H9 (cell line): Measurements from ENCODE around the gene ZNF709. TPM values are rescaled to one million over a fixed set of nuclear protein-coding genes. Genes with fewer than 3 reads are reported as not detected.
A peak's percentile ranks its signal among the peaks of the same experiment; 100 is the strongest.

Experiments
- DNase-seq: peaks from one replicate; pipeline ENCODE4 v3.0.0-alpha.2; 2017
- H2AFZ ChIP-seq: one replicate; pipeline ENCODE4 v1.6.1; 2013; ENCODE audit warnings: mild to moderate bottlenecking, low read length, control low read depth, moderate library complexity
- H2AK5ac ChIP-seq: 2 replicates; pipeline ENCODE4 v1.6.1; 2013; ENCODE audit warnings: low read length, control low read depth, mixed read lengths; ENCODE audit not compliant: insufficient read length
- H2BK120ac ChIP-seq: one replicate; pipeline ENCODE4 v1.6.1; 2013; ENCODE audit warnings: low read depth, mild to moderate bottlenecking, low read length, control low read depth, inconsistent platforms; ENCODE audit not compliant: poor library complexity, severe bottlenecking
- H2BK12ac ChIP-seq: 2 replicates; pipeline ENCODE4 v1.6.1; 2013; ENCODE audit warnings: low read length, control low read depth, mixed read lengths, low read depth; ENCODE audit not compliant: insufficient read length
- H2BK15ac ChIP-seq: 2 replicates; pipeline ENCODE4 v1.6.1; 2013; ENCODE audit warnings: low read depth, low read length, control low read depth
- H2BK20ac ChIP-seq: one replicate; pipeline ENCODE4 v1.6.1; 2013; ENCODE audit warnings: low read depth, mild to moderate bottlenecking, low read length, control low read depth, inconsistent platforms; ENCODE audit not compliant: poor library complexity, severe bottlenecking
- H2BK5ac ChIP-seq: 2 replicates; pipeline ENCODE4 v1.6.1; 2013; ENCODE audit warnings: low read length, control low read depth, mixed read lengths; ENCODE audit not compliant: insufficient read length
- H3K14ac ChIP-seq: 2 replicates; pipeline ENCODE4 v1.6.1; 2013; ENCODE audit warnings: low read length, control low read depth; ENCODE audit not compliant: insufficient read depth
- H3K18ac ChIP-seq: 2 replicates; pipeline ENCODE4 v1.6.1; 2013; ENCODE audit warnings: low read depth, mild to moderate bottlenecking, mixed read lengths, low read length, control low read depth; ENCODE audit not compliant: insufficient read length
- H3K23ac ChIP-seq: 2 replicates; pipeline ENCODE4 v1.6.1; 2013; ENCODE audit warnings: low read length, control low read depth, mixed read lengths, low read depth; ENCODE audit not compliant: insufficient read length
- H3K23me2 ChIP-seq: 2 replicates; pipeline ENCODE4 v1.6.1; 2013; ENCODE audit warnings: low read depth, mild to moderate bottlenecking, mixed read lengths, low read length, control low read depth; ENCODE audit not compliant: insufficient read length, poor library complexity, severe bottlenecking
- H3K27ac ChIP-seq: 2 replicates; pipeline ENCODE4 v1.5.1; 2013; ENCODE audit warnings: low read length, control low read depth, mixed read lengths, low read depth; ENCODE audit not compliant: insufficient read length
- H3K27me3 ChIP-seq: 2 replicates; pipeline ENCODE4 v1.6.1; 2013; ENCODE audit warnings: low read length, control low read depth, inconsistent platforms; ENCODE audit not compliant: insufficient read depth
- H3K4ac ChIP-seq: 2 replicates; pipeline ENCODE4 v1.6.1; 2013; ENCODE audit warnings: low read depth, mild to moderate bottlenecking, control low read depth, inconsistent platforms, low read length, moderate library complexity
- H3K4me1 ChIP-seq: 2 replicates; pipeline ENCODE4 v1.6.1; 2013; ENCODE audit warnings: low read length, control low read depth, inconsistent platforms; ENCODE audit not compliant: insufficient read depth
- H3K4me2 ChIP-seq: 2 replicates; pipeline ENCODE4 v1.6.1; 2013; ENCODE audit warnings: low read length, control low read depth, mixed read lengths; ENCODE audit not compliant: insufficient read length, insufficient read depth
- H3K56ac ChIP-seq: 2 replicates; pipeline ENCODE4 v1.6.1; 2013; ENCODE audit warnings: low read depth, mild to moderate bottlenecking, mixed read lengths, low read length, control low read depth; ENCODE audit not compliant: insufficient read length
- H3K79me1 ChIP-seq: 2 replicates; pipeline ENCODE4 v1.6.1; 2013; ENCODE audit warnings: low read depth, mild to moderate bottlenecking, moderate library complexity, low read length, control low read depth, inconsistent platforms; ENCODE audit not compliant: insufficient read depth, poor library complexity, severe bottlenecking
- H3K79me2 ChIP-seq: 2 replicates; pipeline ENCODE4 v1.6.1; 2013; ENCODE audit warnings: low read length, control low read depth, inconsistent platforms; ENCODE audit not compliant: insufficient read depth
- H3K9ac ChIP-seq: 2 replicates; pipeline ENCODE4 v1.6.1; 2013; ENCODE audit warnings: low read length, control low read depth, mixed read lengths; ENCODE audit not compliant: insufficient read length; ENCODE audit errors: extremely low read depth
- H3K9me3 ChIP-seq: one replicate; pipeline ENCODE4 v1.6.1; 2013; ENCODE audit warnings: low read depth, low read length, inconsistent platforms; ENCODE audit not compliant: control insufficient read depth
- H3T11ph ChIP-seq: one replicate; pipeline ENCODE4 v1.6.1; 2013; ENCODE audit warnings: mild to moderate bottlenecking, low read length, control low read depth, inconsistent platforms
- H4K20me1 ChIP-seq: one replicate; pipeline ENCODE4 v1.6.1; 2013; ENCODE audit not compliant: control insufficient read depth, insufficient read length, insufficient read depth
- H4K5ac ChIP-seq: 2 replicates; pipeline ENCODE4 v1.6.1; 2013; ENCODE audit warnings: low read depth, mild to moderate bottlenecking, mixed read lengths, low read length, control low read depth; ENCODE audit not compliant: insufficient read length
- H4K8ac ChIP-seq: replicated peaks from 2 replicates; pipeline ENCODE4 v1.6.1; 2013; ENCODE audit warnings: low read length, control low read depth, mixed read lengths, low read depth; ENCODE audit not compliant: insufficient read length
- H4K91ac ChIP-seq: 2 replicates; pipeline ENCODE4 v1.6.1; 2013; ENCODE audit warnings: low read depth, mild to moderate bottlenecking, moderate library complexity, mixed read lengths, low read length, control low read depth; ENCODE audit not compliant: insufficient read length
- H3K27ac Mint-ChIP-seq, 3 experiments: 2 replicates in 2 of 3; 3 replicates in 1 of 3; pipeline ENCODE4 v1.8.0; 2020 to 2021; ENCODE audit warnings: mixed read lengths in 3 of 3, mild to moderate bottlenecking in 1 of 3, moderate library complexity in 1 of 3
- H3K27me3 Mint-ChIP-seq: 2 replicates; pipeline ENCODE4 v1.8.0; 2021; ENCODE audit warnings: low read depth, mild to moderate bottlenecking, moderate library complexity, mixed read lengths
- H3K36me3 Mint-ChIP-seq, 3 experiments: 2 replicates in 2 of 3; 3 replicates in 1 of 3; pipeline ENCODE4 v1.8.0; 2020 to 2021; ENCODE audit warnings: low read depth in 3 of 3, mixed read lengths in 3 of 3; ENCODE audit not compliant: insufficient read depth in 1 of 3
- H3K4me1 Mint-ChIP-seq, 2 experiments: 2 replicates each; pipeline ENCODE4 v1.8.0; 2020; ENCODE audit warnings: mixed read lengths in 2 of 2
- H3K4me3 Mint-ChIP-seq, 2 experiments: 2 replicates in 1 of 2; 3 replicates in 1 of 2; pipeline ENCODE4 v1.8.0; 2020 to 2021; ENCODE audit warnings: mild to moderate bottlenecking in 2 of 2, mixed read lengths in 2 of 2, moderate library complexity in 1 of 2
- H3K9me3 Mint-ChIP-seq, 2 experiments: 2 replicates in 1 of 2; 3 replicates in 1 of 2; pipeline ENCODE4 v1.8.0; 2020; ENCODE audit warnings: mild to moderate bottlenecking in 2 of 2, mixed read lengths in 2 of 2, moderate library complexity in 1 of 2
- WGBS: extraction: QIAGEN DNeasy Blood & Tissue Kit; methylation state at CpG from one replicate; pipeline ENCODE4 v1.1.7; 2013; ENCODE audit warnings: missing lambda C conversion rate, low lambda C conversion rate, mixed read lengths; ENCODE audit not compliant: insufficient read length; ENCODE audit errors: extremely low coverage; 5-methylcytosine and 5-hydroxymethylcytosine counted together
- total RNA-seq: library from RNA; stranded (reverse); gene quantifications from 2 replicates; pipeline ENCODE4 v1.2.1, GENCODE V29; 2021
- TF ChIP-seq, protein P1 (sequence below): fragments of 200-600 bp; sonication (generic); conservative IDR thresholded peaks from 3 replicates; pipeline ENCODE4 v1.8.0; 2021; ENCODE audit warnings: antibody characterized with exemption, mild to moderate bottlenecking

Gene ZNF709
- total RNA-seq, 1 experiment from 2014 or later = 2.1 TPM

DNA sequence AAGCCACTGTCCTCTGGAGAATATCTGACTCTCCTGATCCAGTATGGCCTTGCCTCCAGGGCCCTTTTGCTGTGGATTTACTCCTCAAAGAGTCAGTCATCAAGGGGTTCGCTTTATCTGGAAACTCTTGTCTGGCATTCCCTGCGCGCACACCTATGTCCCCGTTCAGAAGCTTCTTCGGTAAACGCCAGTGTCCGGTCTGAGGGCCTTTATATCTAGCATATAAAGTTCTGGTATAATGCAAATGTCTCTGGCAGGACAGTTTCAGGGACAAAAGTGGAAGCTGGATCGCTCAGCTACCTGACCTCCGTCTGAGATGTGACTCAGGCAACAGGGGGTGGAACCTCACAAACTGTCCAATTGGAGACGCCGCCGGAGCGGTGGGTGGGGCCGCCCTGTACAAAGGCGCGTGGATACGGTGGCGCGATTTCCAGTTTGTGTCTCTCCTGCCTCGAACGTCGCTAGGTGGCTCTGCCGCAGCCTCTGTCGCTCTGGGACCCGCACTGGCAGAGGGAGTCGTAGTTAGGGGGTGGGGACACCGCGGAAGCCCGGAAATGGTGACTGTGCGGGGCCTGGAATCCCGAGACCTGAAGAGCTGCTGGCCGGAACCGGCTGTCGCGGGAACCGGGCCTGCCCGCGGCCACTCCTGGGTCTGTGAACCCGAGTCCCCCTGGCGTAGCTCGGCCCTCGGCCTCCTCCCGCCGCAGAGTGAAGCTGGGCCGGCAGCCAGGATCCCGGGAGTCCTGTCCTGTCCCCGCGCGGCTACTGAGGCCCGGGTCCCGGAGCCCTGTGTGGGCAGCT is 10.6 kb upstream of the ZNF709 start:
- Histone ChIP-seq H2BK15ac (no peak overlapping the region), H3K23me2 (peaks cover 3% of the 10 kb centered on the region), H3K23ac (no peak overlapping the region), H3K4me2 (peak overlapping the region; percentile 48), H2BK12ac (no peak overlapping the region), H4K5ac (no peak overlapping the region), H3K4ac (no peak overlapping the region; the same call in 1 of the 2 replicates), H2BK120ac (no peak overlapping the region), H3K27ac (no peak overlapping the region), H3K9ac (peak overlapping the region; percentile 45), H3K18ac (peak overlapping the region; percentile 67), H2BK20ac (no peak overlapping the region), H4K20me1 (no peaks in the 10 kb centered on the region), H4K91ac (no peak overlapping the region), H2AK5ac (no peak overlapping the region), H3K27me3 (no peaks in the 10 kb centered on the region), H3K79me1 (no peaks in the 10 kb centered on the region), H2AFZ (no peak overlapping the region), H3K14ac (peak overlapping the region; percentile 75), H3K4me1 (no peaks in the 10 kb centered on the region), H3K9me3 (no peaks in the 10 kb centered on the region), H4K8ac (no peak overlapping the region), H2BK5ac (no peak overlapping the region), H3K56ac (no peak overlapping the region), H3T11ph (no peak overlapping the region), H3K79me2 (no peaks in the 10 kb centered on the region)
- TF ChIP-seq, protein P1, sequence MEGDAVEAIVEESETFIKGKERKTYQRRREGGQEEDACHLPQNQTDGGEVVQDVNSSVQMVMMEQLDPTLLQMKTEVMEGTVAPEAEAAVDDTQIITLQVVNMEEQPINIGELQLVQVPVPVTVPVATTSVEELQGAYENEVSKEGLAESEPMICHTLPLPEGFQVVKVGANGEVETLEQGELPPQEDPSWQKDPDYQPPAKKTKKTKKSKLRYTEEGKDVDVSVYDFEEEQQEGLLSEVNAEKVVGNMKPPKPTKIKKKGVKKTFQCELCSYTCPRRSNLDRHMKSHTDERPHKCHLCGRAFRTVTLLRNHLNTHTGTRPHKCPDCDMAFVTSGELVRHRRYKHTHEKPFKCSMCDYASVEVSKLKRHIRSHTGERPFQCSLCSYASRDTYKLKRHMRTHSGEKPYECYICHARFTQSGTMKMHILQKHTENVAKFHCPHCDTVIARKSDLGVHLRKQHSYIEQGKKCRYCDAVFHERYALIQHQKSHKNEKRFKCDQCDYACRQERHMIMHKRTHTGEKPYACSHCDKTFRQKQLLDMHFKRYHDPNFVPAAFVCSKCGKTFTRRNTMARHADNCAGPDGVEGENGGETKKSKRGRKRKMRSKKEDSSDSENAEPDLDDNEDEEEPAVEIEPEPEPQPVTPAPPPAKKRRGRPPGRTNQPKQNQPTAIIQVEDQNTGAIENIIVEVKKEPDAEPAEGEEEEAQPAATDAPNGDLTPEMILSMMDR = peak; percentile 51; the same call in 2 of the 3 replicates
- H3K4me1 Mint-ChIP-seq = peaks cover 8% of the 10 kb centered on the region in 2 experiments
- WGBS = no CpG with 5 or more reads among the region's 51 CpGs
- H3K27ac Mint-ChIP-seq = peak overlapping the region in 2 of 3 experiments; percentile 67 to 96; a peak in 4 of 7 replicates
- H3K27me3 Mint-ChIP-seq = peaks cover 9% of the 10 kb centered on the region
- DNase-seq = peak; percentile 96
- H3K9me3 Mint-ChIP-seq = peaks cover 5% of the 10 kb centered on the region in 2 experiments; a peak in 3 of 5 replicates
- H3K36me3 Mint-ChIP-seq = no peaks in the 10 kb centered on the region; a peak in 2 of 7 replicates
- peak overlapping the region; percentile 81 for H3K4me3 Mint-ChIP-seq
